ENCODE data around the gene CIRBP. TPM values are rescaled to one million over a fixed set of nuclear protein-coding genes. Genes with fewer than 3 reads are reported as not detected.

The CIRBP gene
- total and polyA plus RNA-seq, 2 of the 13 experiments (the other 11 are each of a cell fraction or from before 2014, with no cell fraction given), result 133 to 140 TPM

GRCh38 chr19:1264801-1265614 lies 4.1 kb upstream of the CIRBP start (continued):
- TF ChIP-seq BRF2 (CRISPR knock-in tag; IDR thresholded peaks at IDR 0.05) (no peak), ZNF10 (CRISPR knock-in tag; IDR thresholded peaks at IDR 0.05; ENCODE audit: borderline replicate concordance, low read depth) (no peak), HNRNPLL (IDR thresholded peaks at IDR 0.05; ENCODE audit: low read depth, low read length, poor library complexity, severe bottlenecking) (peak; percentile 15), CSRNP2 (CRISPR knock-in tag; conservative IDR thresholded peaks at IDR 0.05; ENCODE audit: low read depth) (no peak), TBX2 (CRISPR knock-in tag; IDR thresholded peaks at IDR 0.05; ENCODE audit: borderline replicate concordance) (no peak), KDM1A (CRISPR knock-in tag; IDR thresholded peaks at IDR 0.05) (peak; percentile 80; the same call in 1 of the 2 replicates), GATAD2A (CRISPR knock-in tag; IDR thresholded peaks at IDR 0.05) (peak; percentile 75), TOPORS (CRISPR knock-in tag; IDR thresholded peaks at IDR 0.05) (no peak), TFDP2 (CRISPR knock-in tag; IDR thresholded peaks at IDR 0.05) (no peak), ZMYM4 (CRISPR knock-in tag; IDR thresholded peaks at IDR 0.05) (peak; percentile 43; the same call in 1 of the 2 replicates), ZNF124 (CRISPR knock-in tag; IDR thresholded peaks at IDR 0.05) (no peak), HMGXB3 (CRISPR knock-in tag; IDR thresholded peaks at IDR 0.05; ENCODE audit: borderline replicate concordance) (no peak), ZNF34 (CRISPR knock-in tag; IDR thresholded peaks at IDR 0.05; ENCODE audit: borderline replicate concordance) (no peak)
- TF ChIP-seq, protein P1, sequence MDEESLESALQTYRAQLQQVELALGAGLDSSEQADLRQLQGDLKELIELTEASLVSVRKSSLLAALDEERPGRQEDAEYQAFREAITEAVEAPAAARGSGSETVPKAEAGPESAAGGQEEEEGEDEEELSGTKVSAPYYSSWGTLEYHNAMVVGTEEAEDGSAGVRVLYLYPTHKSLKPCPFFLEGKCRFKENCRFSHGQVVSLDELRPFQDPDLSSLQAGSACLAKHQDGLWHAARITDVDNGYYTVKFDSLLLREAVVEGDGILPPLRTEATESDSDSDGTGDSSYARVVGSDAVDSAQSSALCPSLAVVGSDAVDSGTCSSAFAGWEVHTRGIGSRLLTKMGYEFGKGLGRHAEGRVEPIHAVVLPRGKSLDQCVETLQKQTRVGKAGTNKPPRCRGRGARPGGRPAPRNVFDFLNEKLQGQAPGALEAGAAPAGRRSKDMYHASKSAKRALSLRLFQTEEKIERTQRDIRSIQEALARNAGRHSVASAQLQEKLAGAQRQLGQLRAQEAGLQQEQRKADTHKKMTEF (CRISPR knock-in tag; IDR thresholded peaks at IDR 0.05), result peak; percentile 32; the same call in 1 of the 2 replicates
- TF ChIP-seq, protein P2, sequence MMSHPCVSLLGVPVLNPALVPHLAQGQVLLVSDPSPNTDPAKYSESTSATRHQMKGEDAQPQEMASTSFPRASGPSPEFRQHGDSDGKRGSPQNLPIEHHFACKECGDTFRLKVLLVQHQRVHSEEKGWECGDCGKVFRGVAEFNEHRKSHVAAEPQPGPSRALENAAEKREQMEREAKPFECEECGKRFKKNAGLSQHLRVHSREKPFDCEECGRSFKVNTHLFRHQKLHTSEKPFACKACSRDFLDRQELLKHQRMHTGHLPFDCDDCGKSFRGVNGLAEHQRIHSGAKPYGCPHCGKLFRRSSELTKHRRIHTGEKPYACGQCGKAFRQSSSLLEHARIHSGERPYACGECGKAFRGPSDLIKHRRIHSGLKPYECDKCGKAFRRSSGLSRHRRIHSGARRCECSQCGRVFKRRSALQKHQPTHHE (CRISPR knock-in tag; IDR thresholded peaks at IDR 0.05; ENCODE audit: borderline replicate concordance), result no peak

Measured in HepG2 (cell line).